DOHH2 (cell line): Measurements from ENCODE around the gene IGF1R.

ENCODE experiments used
- EZH2phosphoT487 ChIP-seq: fragments of 200-600 bp; sonication (generic); IDR thresholded peaks from 2 replicates; pipeline ENCODE4 v1.6.1; 2017; ENCODE audit warnings: borderline replicate concordance, mild to moderate bottlenecking, antibody characterized with exemption, low read length, moderate library complexity, mixed read lengths
- TF ChIP-seq, protein P1 (sequence below): fragments of 200-600 bp; sonication (generic); IDR thresholded peaks from one replicate; pipeline ENCODE4 v1.5.1; 2014; ENCODE audit warnings: antibody characterized with exemption, mild to moderate bottlenecking, low read depth, low read length; ENCODE audit not compliant: poor library complexity, severe bottlenecking

DNA sequence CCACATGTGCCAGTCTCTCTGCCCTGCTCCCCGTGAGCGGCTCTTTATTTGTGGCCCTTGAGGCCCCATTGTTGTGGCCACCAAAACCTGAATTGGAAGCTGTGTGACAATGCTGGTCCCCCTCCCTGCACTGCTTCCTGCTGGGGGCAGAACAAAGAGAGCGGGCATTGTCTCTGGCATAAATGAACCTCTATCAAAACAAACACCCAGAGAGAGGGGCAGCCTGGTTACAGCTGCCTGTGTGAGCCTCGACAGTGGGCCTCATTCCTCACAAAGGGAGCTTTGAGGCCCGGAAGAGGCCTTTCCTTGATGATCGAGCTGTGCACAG is 152.9 kb downstream of the IGF1R start:
- TF ChIP-seq, protein P1, sequence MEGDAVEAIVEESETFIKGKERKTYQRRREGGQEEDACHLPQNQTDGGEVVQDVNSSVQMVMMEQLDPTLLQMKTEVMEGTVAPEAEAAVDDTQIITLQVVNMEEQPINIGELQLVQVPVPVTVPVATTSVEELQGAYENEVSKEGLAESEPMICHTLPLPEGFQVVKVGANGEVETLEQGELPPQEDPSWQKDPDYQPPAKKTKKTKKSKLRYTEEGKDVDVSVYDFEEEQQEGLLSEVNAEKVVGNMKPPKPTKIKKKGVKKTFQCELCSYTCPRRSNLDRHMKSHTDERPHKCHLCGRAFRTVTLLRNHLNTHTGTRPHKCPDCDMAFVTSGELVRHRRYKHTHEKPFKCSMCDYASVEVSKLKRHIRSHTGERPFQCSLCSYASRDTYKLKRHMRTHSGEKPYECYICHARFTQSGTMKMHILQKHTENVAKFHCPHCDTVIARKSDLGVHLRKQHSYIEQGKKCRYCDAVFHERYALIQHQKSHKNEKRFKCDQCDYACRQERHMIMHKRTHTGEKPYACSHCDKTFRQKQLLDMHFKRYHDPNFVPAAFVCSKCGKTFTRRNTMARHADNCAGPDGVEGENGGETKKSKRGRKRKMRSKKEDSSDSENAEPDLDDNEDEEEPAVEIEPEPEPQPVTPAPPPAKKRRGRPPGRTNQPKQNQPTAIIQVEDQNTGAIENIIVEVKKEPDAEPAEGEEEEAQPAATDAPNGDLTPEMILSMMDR: no peak
- TF ChIP-seq EZH2phosphoT487: no peak
